HUDEP-2 (cell line): ENCODE results near the gene ADAMTSL1.

Source experiments
- DNase-seq, 76 experiments: peaks; one replicate each; lab custom pipeline; 2025; ENCODE audit not compliant: unreplicated experiment in 76 of 76; lab: John Stamatoyannopoulos, UW

ADAMTSL1 gene

DNA sequence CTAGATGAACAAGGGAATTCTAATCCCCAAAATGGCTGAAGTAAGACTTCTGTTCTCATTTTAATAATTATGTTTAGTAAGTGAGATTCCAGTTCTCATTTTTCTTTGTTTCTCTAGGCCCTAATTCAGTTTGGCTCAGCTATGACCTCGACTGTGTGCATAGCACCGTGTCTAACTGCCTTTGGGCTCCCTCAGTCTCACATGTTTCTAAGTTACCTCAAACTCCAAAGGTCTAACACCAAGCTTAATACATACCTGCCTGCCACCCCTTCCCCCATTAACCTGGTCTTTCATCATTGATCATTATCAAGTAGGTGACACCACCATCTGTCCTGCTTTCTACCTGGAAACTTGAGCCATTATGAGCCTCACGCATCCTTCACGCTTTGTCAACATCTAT lies 285.9 kb downstream of the ADAMTSL1 start:
- no peak for DNase-seq

DNA sequence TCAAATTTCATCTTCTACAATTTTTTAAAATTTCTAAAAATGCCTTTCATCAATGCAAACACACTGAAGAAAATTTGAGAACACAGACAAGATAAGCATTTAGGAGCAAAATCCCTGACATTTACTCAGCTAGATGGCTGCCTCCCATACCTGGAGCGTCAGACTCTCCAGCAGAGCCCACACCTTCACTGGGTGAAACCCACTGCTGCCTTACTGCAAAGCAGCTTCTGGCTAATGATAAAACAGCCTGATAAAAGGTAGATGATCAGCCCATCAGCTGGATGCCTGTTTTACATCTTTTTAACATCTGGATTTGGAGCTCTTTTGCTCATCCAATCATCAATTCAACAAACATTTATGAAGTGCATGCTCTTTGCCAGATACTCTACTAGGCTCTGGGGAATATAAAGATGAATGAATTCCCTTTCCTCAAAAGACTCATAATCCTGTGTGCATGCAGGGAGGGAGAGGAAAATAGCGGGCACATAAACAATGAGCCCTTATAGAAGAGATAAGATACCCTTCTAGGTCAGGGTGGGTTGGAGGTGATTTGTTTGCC lies 287.9 kb downstream of the ADAMTSL1 start:
- DNase-seq = no peak

DNA sequence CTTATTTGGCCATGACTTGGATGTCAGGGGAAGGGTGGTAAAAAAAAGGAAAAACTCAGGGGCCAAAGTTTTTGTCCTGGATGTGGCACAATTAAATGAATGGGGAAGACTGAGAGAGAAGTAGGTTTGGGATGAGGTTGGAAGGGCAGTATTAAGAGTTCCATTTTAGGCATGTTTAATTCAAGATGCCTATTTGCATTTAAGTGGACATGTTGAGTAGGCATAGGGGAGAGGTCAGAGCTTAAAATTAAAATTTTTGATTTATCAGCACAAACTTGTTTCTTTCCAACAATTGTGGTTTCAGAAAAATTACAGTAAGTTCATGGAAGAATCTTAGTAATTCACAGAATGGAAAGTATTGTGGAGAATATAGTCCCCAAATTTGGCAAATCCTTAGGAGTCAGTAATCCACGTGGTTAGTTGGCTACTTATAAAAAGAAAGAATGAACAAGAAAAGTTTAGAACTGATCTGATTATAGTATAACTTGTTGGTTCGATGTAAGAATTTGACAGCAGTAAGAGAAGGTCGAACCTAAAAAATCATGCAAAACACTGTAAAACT lies 293.1 kb downstream of the ADAMTSL1 start:
- no peak for DNase-seq

DNA sequence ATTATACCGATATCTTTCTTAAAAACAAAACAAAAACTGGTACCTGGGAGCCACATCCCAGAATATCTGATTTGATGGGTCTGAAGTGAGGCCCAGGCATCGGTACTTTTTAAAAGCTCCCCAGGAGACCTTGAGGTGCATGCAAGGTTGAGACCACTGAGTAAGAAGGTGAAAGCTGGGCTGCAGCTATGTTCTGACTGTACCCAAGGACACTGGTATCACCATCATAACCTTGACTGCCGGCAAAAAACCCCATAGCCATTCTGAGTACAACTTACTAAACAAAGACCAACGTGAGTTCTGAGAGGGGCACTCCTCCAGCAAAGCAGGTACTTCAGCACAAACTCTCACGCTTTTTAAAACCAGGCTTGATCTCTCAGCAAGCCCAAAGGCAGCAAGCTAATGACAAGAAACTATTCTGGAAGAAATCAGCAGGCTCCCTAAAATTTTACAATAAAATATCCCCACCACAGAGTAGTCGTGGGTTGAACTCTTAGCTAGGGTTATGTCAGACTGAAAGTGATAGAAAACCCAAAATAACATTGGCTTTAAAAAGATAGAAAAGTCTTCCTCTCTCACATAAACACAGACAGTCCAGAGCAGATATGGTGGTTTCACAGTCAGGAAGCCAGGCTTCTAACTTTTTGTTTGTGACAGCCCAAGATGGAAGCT lies 295.1 kb downstream of the ADAMTSL1 start:
- no peak for DNase-seq

DNA sequence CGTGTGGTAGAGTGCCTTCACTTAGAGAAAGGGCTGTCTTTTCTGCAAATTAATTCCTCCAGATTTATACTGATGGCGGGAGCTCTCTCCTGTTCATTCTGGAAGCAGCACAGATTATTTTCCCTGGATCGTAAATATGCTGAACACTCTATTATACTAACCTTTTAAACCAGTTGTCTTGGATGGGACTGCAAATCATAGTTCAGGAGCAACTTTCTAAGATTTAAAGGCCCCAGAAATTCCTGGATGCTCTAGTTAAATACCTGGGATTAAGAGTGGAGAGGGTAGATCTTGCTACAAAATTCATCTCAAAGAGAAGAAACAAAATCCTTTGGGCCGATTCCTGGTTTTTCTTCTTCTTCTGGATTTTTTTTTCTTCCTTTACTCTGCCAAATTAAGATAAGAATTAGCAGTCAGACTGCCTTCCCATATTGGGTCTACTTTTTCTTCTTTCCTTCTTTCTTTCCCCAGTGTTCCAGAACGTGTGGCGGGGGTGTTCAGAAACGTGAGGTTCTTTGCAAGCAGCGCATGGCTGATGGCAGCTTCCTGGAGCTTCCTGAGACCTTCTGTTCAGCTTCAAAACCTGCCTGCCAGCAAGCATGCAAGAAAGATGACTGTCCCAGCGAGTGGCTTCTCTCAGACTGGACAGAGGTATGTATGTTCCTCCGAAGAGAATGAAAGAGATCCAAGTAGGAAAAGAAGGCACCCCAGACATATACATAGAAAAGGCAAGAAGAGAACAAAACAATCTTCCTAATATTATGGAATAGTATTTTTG lies 296.4 kb downstream of the ADAMTSL1 start:
- DNase-seq = no peak

DNA sequence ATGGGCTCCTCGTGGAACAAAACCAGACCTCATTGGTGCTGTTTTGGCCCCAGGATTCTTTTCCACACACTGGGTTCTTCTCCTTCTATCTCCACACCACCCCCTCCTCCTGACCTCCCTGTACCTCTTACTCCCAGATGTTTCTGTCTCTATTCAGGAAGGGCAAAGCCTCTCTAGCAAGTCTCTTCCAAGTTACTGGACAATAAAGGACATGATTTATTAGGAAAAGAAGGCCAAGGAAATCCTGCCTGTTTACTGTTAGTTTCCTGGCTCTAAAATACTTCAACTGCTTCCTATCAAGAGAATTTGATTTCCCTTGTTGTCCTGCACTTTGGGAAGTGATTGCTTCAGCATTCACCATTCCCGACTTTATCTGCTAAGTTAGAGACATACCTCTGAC lies 297.1 kb downstream of the ADAMTSL1 start:
- no peak for DNase-seq

DNA sequence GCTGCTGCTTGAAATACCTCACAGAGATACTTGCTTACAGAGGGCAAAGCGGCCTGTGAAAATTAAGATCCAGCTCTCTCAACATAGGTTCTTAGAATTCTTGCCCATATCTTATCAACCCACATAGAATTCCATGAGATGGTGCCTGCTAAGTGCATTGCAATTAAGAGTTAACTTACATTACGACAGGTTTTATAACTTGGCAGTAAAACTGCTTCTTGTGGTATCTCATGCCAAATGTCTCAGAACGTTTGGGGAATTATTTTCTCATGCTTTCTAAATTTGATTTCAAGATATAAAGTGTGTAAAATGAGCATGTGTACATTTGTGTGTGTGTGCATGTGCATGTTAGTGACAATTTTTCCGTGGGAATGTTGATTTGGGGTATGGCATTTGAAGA lies 297.8 kb downstream of the ADAMTSL1 start:
- no peak for DNase-seq

DNA sequence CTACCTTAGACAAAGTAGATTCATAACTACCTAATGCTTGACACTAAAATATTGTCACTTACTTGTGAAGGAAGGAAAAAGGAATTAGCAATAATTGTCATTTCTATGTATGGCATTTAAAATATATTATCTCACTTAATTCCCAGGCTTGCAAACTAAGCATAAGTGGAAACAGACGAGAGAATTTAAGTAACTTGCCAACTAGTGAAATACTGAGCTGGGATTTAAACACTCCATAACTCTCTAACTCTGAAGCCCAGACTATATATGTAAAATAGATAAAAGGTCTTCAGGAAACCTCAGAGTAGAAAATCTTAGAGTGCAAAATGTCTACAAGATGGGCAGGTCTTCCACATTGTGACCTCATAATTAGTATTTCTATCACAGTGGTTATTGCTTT lies 301.3 kb downstream of the ADAMTSL1 start:
- DNase-seq = no peak

DNA sequence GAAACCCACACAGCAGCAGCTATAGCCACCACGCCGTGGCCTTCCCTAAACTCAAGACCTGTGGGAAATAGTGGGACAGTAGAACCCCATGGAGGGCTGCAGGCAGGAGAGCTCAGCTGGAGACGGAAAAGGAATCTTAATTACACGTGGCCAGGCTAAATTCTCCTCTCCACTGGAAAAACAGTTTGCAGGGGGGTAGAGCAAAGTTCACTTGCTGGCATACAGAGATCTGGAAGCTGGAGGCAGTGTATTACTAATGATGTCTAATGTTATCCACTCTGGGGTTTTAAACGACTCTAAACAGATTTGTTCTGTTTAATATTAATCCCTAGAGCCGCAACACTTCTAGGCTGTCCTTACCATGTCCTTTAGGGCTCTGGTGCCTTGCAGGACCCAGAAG lies 302.0 kb downstream of the ADAMTSL1 start:
- DNase-seq = no peak

DNA sequence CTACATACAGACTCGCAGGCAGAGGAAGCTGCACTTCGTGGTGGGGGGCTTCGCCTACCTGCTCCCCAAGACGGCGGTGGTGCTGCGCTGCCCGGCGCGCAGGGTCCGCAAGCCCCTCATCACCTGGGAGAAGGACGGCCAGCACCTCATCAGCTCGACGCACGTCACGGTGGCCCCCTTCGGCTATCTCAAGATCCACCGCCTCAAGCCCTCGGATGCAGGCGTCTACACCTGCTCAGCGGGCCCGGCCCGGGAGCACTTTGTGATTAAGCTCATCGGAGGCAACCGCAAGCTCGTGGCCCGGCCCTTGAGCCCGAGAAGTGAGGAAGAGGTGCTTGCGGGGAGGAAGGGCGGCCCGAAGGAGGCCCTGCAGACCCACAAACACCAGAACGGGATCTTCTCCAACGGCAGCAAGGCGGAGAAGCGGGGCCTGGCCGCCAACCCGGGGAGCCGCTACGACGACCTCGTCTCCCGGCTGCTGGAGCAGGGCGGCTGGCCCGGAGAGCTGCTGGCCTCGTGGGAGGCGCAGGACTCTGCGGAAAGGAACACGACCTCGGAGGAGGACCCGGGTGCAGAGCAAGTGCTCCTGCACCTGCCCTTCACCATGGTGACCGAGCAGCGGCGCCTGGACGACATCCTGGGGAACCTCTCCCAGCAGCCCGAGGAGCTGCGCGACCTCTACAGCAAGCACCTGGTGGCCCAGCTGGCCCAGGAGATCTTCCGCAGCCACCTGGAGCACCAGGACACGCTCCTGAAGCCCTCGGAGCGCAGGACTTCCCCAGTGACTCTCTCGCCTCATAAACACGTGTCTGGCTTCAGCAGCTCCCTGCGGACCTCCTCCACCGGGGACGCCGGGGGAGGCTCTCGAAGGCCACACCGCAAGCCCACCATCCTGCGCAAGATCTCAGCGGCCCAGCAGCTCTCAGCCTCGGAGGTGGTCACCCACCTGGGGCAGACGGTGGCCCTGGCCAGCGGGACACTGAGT lies 303.2 kb downstream of the ADAMTSL1 start:
- DNase-seq = no peak

DNA sequence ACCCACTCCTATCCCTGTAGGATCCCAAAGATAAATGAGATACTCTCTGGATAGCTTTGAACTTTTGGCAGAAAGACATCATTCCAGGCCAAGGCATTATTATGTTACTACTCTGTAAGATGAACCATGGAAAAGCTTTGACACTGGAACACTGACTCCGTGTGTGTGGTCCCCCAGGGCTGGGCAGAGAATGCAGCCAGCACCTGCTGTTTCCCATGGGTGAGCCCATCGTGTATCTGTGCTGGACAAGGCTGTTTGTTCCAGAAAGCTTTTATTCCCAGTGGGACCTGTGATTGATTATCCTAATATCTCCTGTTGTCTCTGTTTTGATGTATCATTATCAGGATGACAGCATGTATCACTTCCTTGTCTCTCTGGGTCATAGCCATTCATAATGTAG lies 304.2 kb downstream of the ADAMTSL1 start:
- DNase-seq = no peak

DNA sequence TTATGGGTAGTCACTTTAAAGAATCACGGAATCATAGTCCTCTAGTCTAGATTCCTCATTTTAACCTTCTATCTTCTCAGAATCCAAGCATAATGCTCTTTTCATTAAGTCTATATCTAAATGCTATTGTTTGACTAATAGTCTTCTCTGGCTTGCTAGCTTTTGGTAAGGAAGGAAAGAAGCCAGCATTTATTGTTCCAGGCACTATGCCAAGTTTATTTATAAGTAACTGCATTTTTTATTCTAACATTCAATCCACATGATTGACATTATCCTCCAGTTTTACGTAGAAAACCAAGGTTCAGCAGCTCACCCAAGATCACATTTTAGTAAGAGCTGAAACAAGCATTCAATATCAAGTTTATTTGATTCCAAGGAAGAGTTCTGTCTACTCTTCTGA lies 304.9 kb downstream of the ADAMTSL1 start:
- DNase-seq = no peak

DNA sequence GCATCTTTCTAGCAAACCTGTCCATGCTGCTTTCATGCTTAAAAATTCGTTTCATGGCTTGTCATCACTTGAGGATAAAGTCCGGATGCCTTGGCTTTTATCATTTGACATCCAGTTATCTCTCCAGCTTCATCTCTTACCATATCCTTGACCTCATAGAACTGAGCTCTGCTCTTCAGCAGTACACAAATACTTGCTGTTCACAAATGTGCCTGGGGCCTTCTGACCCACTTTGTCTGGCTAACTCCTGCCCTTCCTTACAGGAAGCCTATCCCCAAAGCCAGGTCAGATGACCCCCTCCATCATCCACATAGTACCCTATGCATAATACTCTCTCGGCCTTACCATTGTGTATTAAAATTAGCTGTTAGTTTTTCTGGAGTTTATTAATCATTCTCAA lies 310.0 kb downstream of the ADAMTSL1 start:
- DNase-seq = no peak

DNA sequence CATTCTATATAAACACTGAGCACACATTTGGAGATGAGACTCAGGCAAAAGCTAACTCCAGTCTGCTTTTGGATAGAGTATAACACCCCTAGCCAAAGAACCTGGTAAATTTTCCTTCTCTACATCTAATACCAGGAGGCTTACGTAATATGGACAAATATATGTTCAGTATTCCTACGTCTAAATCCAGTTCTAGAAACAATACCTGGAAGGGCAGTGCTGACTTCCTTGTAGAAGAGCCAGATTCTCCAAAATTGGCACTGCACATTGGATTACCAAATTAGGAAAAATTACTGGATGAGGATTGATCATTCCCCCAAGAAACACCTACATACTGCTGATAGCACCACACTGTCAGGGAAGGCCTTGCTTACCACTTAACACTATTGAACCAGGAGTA lies 311.7 kb downstream of the ADAMTSL1 start:
- DNase-seq = no peak

DNA sequence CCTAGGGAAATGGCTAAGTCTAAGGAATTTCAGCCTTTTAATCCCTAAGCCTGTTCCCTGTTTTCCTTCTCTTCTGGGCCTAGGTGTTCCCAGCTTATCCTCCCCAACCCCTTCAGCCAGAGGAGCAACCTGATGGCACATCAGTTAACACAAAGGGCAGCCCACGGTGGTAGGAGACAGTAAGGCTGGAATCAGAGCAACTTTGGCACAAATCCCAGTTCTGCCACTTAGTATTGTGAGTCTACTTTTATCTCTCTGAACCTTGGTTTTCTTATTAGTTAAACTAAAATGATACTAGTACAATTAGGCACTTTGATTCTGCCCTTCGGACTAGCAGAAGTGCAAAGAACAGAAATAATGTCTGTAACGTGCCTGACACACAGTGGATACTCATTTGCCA lies 312.2 kb downstream of the ADAMTSL1 start:
- no peak for DNase-seq

DNA sequence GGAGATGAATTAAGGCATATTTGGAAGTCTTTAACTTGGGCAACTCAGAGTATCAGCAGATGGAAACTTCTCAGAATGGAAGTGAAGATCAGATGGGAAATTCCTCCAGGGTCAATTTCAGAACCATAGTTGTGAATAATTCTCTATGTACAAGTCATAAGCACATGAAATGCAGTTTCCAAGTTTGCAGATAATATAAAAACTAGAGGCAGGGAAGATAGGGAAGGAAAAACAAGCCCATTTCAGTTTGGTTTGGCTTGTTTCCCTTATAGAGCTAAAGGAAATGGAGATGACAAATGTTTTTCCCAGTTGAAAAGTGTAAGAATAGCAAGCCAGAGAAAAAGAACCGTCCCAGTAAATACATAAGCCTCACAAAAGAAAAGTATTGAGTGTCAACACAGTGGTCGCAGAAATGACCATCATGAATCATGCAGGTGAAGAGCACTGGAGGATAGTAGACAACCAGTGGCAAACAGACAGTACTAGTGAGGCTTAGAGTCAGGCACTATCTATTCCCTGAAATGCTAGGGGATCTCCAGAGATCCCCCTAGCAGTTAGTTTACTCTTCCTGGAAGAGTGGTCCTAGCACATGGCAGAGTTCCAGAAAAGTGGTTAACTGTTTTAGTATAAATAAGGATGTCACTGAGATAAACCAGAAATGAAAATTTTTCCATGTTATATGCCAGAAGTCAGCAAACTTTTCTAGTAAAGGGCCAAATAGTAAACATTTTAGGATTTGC lies 313.1 kb downstream of the ADAMTSL1 start:
- DNase-seq = no peak

DNA sequence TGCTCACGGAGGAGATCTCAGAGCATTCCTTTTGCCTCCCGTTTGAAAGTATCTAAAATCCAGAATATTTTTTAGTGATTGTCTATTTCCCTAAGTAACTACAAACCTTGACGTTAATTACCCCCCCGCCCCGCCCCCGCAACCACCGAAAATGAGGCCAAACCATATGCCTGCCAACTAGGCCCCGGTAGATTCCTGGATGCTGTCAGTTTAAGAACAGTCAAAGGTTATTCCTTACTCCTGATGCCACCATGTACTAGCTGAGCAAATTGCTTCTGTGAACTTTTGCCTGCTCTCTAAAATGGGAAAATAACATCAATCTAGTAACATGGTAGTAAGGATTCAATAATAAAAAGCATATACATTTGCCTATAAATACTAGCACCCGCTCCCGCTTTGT lies 314.3 kb downstream of the ADAMTSL1 start:
- DNase-seq = no peak

DNA sequence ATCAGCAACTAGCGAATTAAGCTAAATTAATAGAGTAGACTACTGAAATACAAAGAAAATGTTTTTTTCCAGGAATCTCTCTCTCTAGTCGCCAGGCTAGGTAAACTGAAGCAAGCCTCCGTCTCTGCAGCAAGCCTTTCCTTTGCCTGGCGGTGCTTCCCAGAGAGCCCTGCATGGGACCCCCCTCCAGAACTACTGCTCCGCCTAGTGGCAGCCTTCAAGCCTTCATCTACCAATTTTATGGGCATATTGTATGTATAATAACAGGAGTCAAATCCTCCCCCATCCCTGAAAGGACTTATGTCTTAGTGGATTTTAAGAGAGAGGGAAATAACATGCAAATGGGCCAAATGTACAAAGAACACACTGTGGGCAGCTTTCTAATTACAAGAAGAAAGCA lies 317.1 kb downstream of the ADAMTSL1 start:
- peak in 11 of 76 experiments; percentile 1 to 33 (median 13) for DNase-seq

DNA sequence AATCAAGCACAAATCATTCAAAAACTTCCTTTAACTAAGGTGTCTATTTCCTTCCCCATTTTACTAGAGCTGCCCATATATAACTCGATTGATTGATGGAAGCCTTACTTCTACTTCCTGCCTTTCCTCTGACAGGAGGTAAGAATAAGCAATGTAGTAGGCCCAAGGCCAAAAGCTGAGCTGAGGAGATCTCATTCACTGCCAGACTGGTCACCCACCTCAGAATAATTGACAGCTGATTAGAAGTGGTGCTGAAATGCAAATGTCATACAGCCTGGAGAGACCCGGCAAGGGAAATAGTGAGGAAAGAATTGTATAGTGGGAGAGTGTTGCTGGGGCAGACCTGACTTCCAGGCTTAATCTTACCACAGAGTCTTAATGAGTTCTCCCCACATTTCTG lies 319.2 kb downstream of the ADAMTSL1 start:
- no peak for DNase-seq
